GM12878 (cell line): ENCODE data around the gene TOMM40. TPM values are rescaled to one million over a fixed set of nuclear protein-coding genes. Genes with fewer than 3 reads are reported as not detected.

Experiments used
- ATAC-seq: fragments of 200-7000 bp; cut with Tn5 transposase; 3 replicates; pipeline ENCODE4 v1.9.1; 2020; ENCODE audit warnings: mild to moderate bottlenecking, moderate library complexity
- BruUV-seq: library from RNA; stranded (reverse); fragments of 400-500 nt; replicated peaks from 2 replicates; lab custom pipeline; 2021; lab: Mats Ljungman, UMichigan
- CTCF ChIA-PET: fragments of 300-600 bp; sonication (Branson Sonifier 250); formaldehyde crosslinking; extraction: SDS; loops from one replicate; lab custom pipeline; 2021; ENCODE audit warnings: inconsistent platforms; lab: Yijun Ruan, JAX
- POLR2A ChIA-PET: fragments of 350-600 bp; formaldehyde crosslinking; extraction: SDS; loops from one replicate; lab custom pipeline; 2021; ENCODE audit warnings: inconsistent platforms; lab: Charles Lee
- RAD21 ChIA-PET: fragments of 300-600 bp; sonication (Branson Sonifier 250); formaldehyde crosslinking; loops from one replicate; lab custom pipeline; 2023; ENCODE audit warnings: antibody characterized with exemption; ENCODE audit not compliant: unreplicated experiment; lab: Charles Lee
- SMC1A ChIA-PET: fragments of 300-600 bp; sonication (Branson Sonifier 250); formaldehyde crosslinking; loops from one replicate; lab custom pipeline; 2023; ENCODE audit not compliant: unreplicated experiment, uncharacterized antibody; lab: Charles Lee
- DNase-seq: peaks from one replicate; pipeline ENCODE4 v3.0.0-alpha.2; 2011; ENCODE audit warnings: low read depth, low spot score
- FAIRE-seq: peaks from 3 replicates; lab custom pipeline; 2011; peaks lifted over from hg19 to GRCh38; lab: Jason Lieb, UNC
- H2AFZ ChIP-seq: 2 replicates; pipeline ENCODE4 v1.6.0; 2011; ENCODE audit warnings: low read depth, low read length, control low read depth; ENCODE audit not compliant: control insufficient read depth
- H3K27ac ChIP-seq: 2 replicates; pipeline ENCODE4 v1.5.1; 2011; ENCODE audit warnings: control low read depth; ENCODE audit not compliant: control insufficient read depth, insufficient read depth
- H3K27me3 ChIP-seq, 2 experiments: replicated peaks in 1 of 2; 2 replicates each; pipeline versions ENCODE4 v1.6.0 to v1.6.1; 2011; ENCODE audit warnings: low read length in 1 of 2; ENCODE audit not compliant: control insufficient read depth in 2 of 2, insufficient read depth in 2 of 2
- H3K36me3 ChIP-seq, 2 experiments: 2 replicates each; pipeline ENCODE4 v1.5.1; 2011; ENCODE audit warnings: low read length in 1 of 2; ENCODE audit not compliant: control insufficient read depth in 2 of 2, insufficient read depth in 2 of 2
- H3K4me1 ChIP-seq: 2 replicates; pipeline ENCODE4 v1.6.1; 2011; ENCODE audit warnings: mild to moderate bottlenecking, low read length, moderate library complexity, mixed read lengths; ENCODE audit not compliant: control insufficient read depth, insufficient read depth
- H3K4me2 ChIP-seq: 2 replicates; pipeline ENCODE4 v1.6.0; 2011; ENCODE audit warnings: control low read depth; ENCODE audit not compliant: control insufficient read depth, insufficient read depth
- H3K4me3 ChIP-seq: fragments of 200-600 bp; sonication (generic); 2 replicates; pipeline ENCODE4 v1.5.1; 2016
- H3K79me2 ChIP-seq: 2 replicates; pipeline ENCODE4 v1.6.0; 2011; ENCODE audit warnings: low read length; ENCODE audit not compliant: control insufficient read depth, insufficient read depth
- H3K9ac ChIP-seq: 2 replicates; pipeline ENCODE4 v1.8.0; 2011; ENCODE audit warnings: low read length, control low read depth, mixed read lengths; ENCODE audit not compliant: control insufficient read depth, insufficient read depth
- H3K9me3 ChIP-seq: replicated peaks from 3 replicates; pipeline ENCODE4 v1.5.1; 2011; ENCODE audit warnings: mild to moderate bottlenecking, low read length; ENCODE audit not compliant: control insufficient read depth, insufficient read depth
- H4K20me1 ChIP-seq: 2 replicates; pipeline ENCODE4 v1.6.0; 2011; ENCODE audit not compliant: control insufficient read depth, insufficient read depth
- CBFB ChIP-seq: IDR thresholded peaks from 2 replicates; pipeline ENCODE4 v1.6.1; 2016; ENCODE audit warnings: antibody characterized with exemption, low read depth
- EZH2 ChIP-seq: IDR thresholded peaks from 2 replicates; pipeline ENCODE4 v1.6.1; 2012; ENCODE audit warnings: low read depth, mild to moderate bottlenecking, control low read depth, inconsistent platforms, low read length, borderline replicate concordance; ENCODE audit not compliant: control insufficient read depth
- FOXM1 ChIP-seq: IDR thresholded peaks from 2 replicates; pipeline ENCODE4 v1.6.1; 2012; ENCODE audit warnings: low read depth, mild to moderate bottlenecking, inconsistent platforms, low read length, moderate library complexity
- IKZF2 ChIP-seq, 2 experiments: fragments of 450-650 bp; IDR thresholded peaks; 2 replicates each; pipeline ENCODE4 v1.6.1; 2017; ENCODE audit warnings: mild to moderate bottlenecking in 2 of 2, moderate library complexity in 2 of 2
- JUND ChIP-seq: IDR thresholded peaks from 2 replicates; pipeline ENCODE4 v1.6.1; 2012; ENCODE audit warnings: low read depth, mild to moderate bottlenecking, low read length, improper control_type of control experiment, moderate library complexity
- RBBP5 ChIP-seq: fragments of 200-600 bp; sonication (generic); conservative IDR thresholded peaks from 2 replicates; pipeline ENCODE4 v1.6.1; 2016
- WRNIP1 ChIP-seq: IDR thresholded peaks from 2 replicates; pipeline ENCODE4 v1.6.1; 2011; ENCODE audit warnings: low read depth, low read length, improper control_type of control experiment, borderline replicate concordance
- WGBS: methylation state at CpG from one replicate; pipeline ENCODE4 v1.1.6; 2016; ENCODE audit warnings: low lambda C conversion rate; ENCODE audit not compliant: insufficient replicate concordance, insufficient coverage; ENCODE audit errors: missing lambda C conversion rate; 5-methylcytosine and 5-hydroxymethylcytosine counted together
- in situ Hi-C: fragments of 300-500 bp; cut with MboI; formaldehyde crosslinking; loops from 9 replicates; pipeline ENCODE4 v1.14.3; 2018; ENCODE audit warnings: mixed read lengths
- intact Hi-C: fragments of 100-400 bp; cut with micrococcal nuclease; formaldehyde crosslinking; loops from one replicate; pipeline ENCODE4 v1.14.2; 2022; ENCODE audit not compliant: unreplicated experiment
- polyA plus RNA-seq, 11 experiments: library from polyadenylated mRNA; depleted of rRNA in 4 of 11; unstranded in 6 of 11; stranded (reverse) in 5 of 11; fragments of >200 nt; fragmentation: Nextera tagmentation in 4 of 11; fragmentation: Illumina TruSeq in 1 of 11; extraction: Ambion mirVana in 4 of 11; extraction: Trizol in 1 of 11; gene quantifications; 1 replicate in 1 of 11; 2 replicates in 10 of 11; pipeline versions ENCODE4 v1.2.1 to v1.2.3, GENCODE V29; 2011 to 2016; ENCODE audit warnings: inconsistent platforms in 2 of 11, missing spikeins in 2 of 11, low read depth in 1 of 11
- total RNA-seq, 4 experiments: library from RNA; depleted of rRNA in 3 of 4; stranded (reverse); fragments of >200 nt in 3 of 4; fragmentation: Illumina TruSeq in 1 of 4; extraction: Trizol in 1 of 4; gene quantifications; 2 replicates each; pipeline versions ENCODE4 v1.2.1 to v1.2.3, GENCODE V29; 2013 to 2021
- TF ChIP-seq, protein P1 (sequence below): fragments of 450-650 bp; IDR thresholded peaks from 2 replicates; pipeline ENCODE4 v1.6.1; 2017; ENCODE audit warnings: mild to moderate bottlenecking, moderate library complexity
- TF ChIP-seq, protein P2 (sequence below): fragments of 450-650 bp; IDR thresholded peaks from 2 replicates; pipeline ENCODE4 v1.6.1; 2017; ENCODE audit warnings: borderline replicate concordance

TOMM40 gene
- total and polyA plus RNA-seq, 10 of the 15 experiments (the other 5 are each of a cell fraction or from before 2014, with no cell fraction given): 0.85 to 221 (median 99.9) TPM

DNA sequence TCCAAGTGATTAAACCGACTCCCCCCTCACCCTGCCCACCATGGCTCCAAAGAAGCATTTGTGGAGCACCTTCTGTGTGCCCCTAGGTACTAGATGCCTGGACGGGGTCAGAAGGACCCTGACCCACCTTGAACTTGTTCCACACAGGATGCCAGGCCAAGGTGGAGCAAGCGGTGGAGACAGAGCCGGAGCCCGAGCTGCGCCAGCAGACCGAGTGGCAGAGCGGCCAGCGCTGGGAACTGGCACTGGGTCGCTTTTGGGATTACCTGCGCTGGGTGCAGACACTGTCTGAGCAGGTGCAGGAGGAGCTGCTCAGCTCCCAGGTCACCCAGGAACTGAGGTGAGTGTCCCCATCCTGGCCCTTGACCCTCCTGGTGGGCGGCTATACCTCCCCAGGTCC, 16.6 kb downstream of the TOMM40 start:
- Histone ChIP-seq H3K9ac (no peak overlapping the region), H3K4me2 (no peak overlapping the region), H3K27me3 (no peaks in the 10 kb centered on the region; a peak in 1 of 4 replicates), H2AFZ (no peak overlapping the region), H3K27ac (no peak overlapping the region), H3K36me3 (peaks cover under 1 to 8% of the 10 kb centered on the region in 2 experiments; a peak in 3 of 4 replicates), H3K79me2 (no peaks in the 10 kb centered on the region), H4K20me1 (no peaks in the 10 kb centered on the region; the same call in 1 of the 2 replicates), H3K9me3 (no peaks in the 10 kb centered on the region), H3K4me1 (no peaks in the 10 kb centered on the region), H3K4me3 (no peak overlapping the region)
- ChIA-PET SMC1A (interaction anchor here (0.6 kb wide), 1 partner anchor 410 kb away, joined by 3 read pairs; no protein-coding TSS in a partner anchor), CTCF (interaction anchor here (0.8 to 5.1 kb wide), 2 partner anchors 40 to 44 kb away, joined by 4 to 37 read pairs; no protein-coding TSS in a partner anchor), RAD21 (no interaction called here), POLR2A (no interaction called here)
- intact Hi-C loops (loop anchor here (5.0 kb wide), 1 partner anchor 430 kb away; no protein-coding TSS in a partner anchor), in situ Hi-C loops (loop anchor here (10.0 kb wide), 2 partner anchors 47 to 427 kb away; partner anchors contain the start of gene CLPTM1)
- TF ChIP-seq IKZF2 (IDR thresholded peaks at IDR 0.05) (no peak), RBBP5 (no peak), EZH2 (no peak), JUND (no peak), FOXM1 (no peak), WRNIP1 (no peak), CBFB (no peak)
- TF ChIP-seq, protein P1, sequence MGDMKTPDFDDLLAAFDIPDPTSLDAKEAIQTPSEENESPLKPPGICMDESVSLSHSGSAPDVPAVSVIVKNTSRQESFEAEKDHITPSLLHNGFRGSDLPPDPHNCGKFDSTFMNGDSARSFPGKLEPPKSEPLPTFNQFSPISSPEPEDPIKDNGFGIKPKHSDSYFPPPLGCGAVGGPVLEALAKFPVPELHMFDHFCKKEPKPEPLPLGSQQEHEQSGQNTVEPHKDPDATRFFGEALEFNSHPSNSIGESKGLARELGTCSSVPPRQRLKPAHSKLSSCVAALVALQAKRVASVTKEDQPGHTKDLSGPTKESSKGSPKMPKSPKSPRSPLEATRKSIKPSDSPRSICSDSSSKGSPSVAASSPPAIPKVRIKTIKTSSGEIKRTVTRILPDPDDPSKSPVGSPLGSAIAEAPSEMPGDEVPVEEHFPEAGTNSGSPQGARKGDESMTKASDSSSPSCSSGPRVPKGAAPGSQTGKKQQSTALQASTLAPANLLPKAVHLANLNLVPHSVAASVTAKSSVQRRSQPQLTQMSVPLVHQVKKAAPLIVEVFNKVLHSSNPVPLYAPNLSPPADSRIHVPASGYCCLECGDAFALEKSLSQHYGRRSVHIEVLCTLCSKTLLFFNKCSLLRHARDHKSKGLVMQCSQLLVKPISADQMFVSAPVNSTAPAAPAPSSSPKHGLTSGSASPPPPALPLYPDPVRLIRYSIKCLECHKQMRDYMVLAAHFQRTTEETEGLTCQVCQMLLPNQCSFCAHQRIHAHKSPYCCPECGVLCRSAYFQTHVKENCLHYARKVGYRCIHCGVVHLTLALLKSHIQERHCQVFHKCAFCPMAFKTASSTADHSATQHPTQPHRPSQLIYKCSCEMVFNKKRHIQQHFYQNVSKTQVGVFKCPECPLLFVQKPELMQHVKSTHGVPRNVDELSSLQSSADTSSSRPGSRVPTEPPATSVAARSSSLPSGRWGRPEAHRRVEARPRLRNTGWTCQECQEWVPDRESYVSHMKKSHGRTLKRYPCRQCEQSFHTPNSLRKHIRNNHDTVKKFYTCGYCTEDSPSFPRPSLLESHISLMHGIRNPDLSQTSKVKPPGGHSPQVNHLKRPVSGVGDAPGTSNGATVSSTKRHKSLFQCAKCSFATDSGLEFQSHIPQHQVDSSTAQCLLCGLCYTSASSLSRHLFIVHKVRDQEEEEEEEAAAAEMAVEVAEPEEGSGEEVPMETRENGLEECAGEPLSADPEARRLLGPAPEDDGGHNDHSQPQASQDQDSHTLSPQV: no peak
- TF ChIP-seq, protein P2, sequence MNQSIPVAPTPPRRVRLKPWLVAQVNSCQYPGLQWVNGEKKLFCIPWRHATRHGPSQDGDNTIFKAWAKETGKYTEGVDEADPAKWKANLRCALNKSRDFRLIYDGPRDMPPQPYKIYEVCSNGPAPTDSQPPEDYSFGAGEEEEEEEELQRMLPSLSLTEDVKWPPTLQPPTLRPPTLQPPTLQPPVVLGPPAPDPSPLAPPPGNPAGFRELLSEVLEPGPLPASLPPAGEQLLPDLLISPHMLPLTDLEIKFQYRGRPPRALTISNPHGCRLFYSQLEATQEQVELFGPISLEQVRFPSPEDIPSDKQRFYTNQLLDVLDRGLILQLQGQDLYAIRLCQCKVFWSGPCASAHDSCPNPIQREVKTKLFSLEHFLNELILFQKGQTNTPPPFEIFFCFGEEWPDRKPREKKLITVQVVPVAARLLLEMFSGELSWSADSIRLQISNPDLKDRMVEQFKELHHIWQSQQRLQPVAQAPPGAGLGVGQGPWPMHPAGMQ: no peak
- DNase-seq (no peak), FAIRE-seq (no peak), ATAC-seq (no peak)
- WGBS: 59% methylated on average over 11 of the region's 12 CpGs
- BruUV-seq: no TSS peak
